ENCODE data around the gene COL8A1.
"Not testable (repeated sequence)": the region's sequence is repeated elsewhere in the genome, so short reads cannot be mapped to it uniquely, and the experiment has no call there.

The COL8A1 gene

GRCh38 chr3:99708207-99708745 is 69.9 kb downstream of the COL8A1 start:
- no peak for DNase-seq

DNA sequence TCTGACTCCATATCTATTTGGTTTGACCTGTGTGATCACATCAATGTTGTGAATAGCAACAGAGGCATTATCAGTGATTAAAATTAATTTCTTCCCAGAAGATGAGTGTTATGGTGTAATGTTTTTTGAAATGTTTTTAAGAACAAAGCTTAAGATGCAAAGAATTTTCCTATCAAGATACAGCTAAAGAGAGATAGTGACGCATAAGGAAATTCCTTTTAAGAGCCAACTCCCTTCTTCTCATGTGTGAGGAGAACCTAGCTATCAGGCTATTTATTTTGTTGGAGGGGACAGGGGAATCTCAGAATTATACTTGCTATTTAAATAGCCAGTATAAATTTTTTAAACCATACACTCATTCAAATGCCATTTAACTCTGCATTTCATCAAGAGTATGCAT is 71.3 kb downstream of the COL8A1 start:
- no peak for DNase-seq

DNA sequence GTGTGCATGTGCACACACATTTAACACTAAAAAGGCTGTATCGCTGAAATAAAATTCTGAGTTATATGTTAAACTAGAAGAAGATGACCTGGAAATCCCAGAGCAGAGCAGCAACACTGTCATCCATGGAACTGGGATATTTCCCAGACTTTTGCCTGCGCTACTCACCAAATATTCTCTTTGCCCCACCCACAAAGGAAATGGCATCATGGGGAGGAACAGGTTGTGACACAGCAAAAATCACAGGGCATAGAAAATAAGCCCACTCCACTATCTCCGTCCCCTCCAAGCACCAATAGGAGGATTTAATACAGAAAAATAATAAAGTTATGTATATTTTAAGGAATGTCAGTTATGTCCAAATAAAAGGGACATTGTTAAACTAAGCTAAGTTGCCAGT is 71.7 kb downstream of the COL8A1 start:
- no peak for DNase-seq

GRCh38 chr3:99711351-99711750 is 73.0 kb downstream of the COL8A1 start:
- no peak for DNase-seq

DNA sequence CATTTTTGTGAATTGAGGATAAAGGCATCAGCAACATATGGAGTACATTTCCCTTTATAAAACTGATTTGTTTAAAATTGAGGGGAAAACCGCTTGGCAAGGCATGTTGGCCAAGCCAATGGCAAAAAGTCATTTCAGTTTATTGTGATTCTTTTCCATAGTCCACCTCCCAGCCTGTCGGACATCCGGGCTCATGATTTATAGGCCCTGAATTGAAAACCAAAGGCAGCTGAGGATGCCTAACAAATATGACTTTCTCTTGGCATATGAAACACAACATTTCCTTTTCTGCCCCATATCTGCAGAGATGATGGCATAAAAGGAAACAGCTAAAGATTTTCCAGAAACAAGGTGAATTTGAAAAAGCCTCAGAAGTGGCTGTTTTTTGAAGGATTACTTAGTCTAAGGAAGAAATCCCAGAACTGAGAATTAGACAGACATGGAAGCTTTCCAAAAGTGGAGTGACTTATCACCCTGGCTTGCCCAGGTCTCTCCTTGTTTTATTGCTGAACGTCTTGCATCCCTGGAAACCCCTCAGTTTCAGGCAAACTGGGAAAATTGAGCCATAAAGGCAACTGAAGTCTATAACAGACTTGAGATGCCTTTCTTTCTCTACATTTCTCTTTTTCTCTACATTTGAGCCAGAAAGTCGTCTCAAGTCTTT is 74.0 kb downstream of the COL8A1 start:
- no peak for DNase-seq

- no peak for DNase-seq
Observed at GRCh38 chr3:99713440-99713839, 75.0 kb downstream of the COL8A1 start.

DNA sequence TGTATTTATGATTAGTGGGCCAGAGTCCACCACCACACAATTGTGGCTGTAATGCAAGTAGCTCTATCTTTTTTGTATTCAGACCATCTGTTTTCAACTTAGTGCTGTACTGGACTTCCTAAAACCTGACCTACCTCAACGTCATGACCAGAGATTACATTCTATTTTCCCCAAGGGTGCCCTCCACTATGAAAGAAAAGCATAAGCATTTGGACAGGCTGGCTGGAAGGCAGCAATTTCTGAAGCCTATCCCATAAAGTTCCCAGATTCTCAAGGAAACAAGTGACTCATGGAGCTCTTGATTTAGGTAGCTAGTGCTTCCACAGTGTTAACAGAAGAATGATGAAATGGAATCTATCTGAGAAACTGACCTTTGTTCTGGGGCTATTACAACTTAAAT is 75.8 kb downstream of the COL8A1 start:
- DNase-seq: no peak

DNA sequence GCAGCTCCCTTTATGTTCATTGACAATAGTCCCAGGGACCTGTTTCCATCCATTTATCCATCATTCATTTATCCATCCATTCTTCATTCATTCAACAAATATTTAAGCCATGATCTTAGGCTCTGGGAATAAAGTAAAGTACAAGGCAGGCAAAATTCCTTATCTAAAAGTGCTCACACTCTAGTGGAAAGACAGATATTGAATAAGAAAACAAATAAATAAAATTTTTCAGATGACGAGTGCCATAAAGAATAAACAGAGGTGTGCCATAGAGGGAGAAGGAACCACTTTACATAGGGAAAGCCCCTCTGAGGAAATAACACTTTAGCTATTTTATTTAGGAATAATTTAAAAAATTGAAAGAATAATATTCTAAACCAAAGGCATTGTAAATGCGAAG is 76.2 kb downstream of the COL8A1 start:
- no peak for DNase-seq

GRCh38 chr3:99716463-99716995 is 78.1 kb downstream of the COL8A1 start:
- no peak for DNase-seq

- DNase-seq: peak in 1 of 56 donors; percentile 12
Observed at GRCh38 chr3:99720985-99721632, 82.7 kb downstream of the COL8A1 start.

DNA sequence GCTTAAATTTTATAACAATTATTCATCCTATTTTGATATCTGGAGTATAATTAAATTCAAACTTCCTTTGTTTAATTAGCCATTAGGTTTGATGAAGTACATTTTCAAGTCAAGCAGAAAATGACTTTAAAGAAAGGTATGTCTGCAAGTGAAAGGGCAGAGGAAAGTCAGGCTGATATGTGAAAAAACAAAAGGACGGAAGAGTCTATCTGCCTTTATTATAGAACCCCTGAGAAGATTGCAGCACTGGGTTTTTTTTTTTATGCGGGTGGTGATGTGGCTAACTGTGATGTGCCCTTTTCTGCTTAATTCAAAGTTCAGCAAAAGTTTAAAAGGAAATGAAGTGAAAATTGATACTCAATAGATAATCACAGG is 83.2 kb downstream of the COL8A1 start:
- DNase-seq: no peak

DNA sequence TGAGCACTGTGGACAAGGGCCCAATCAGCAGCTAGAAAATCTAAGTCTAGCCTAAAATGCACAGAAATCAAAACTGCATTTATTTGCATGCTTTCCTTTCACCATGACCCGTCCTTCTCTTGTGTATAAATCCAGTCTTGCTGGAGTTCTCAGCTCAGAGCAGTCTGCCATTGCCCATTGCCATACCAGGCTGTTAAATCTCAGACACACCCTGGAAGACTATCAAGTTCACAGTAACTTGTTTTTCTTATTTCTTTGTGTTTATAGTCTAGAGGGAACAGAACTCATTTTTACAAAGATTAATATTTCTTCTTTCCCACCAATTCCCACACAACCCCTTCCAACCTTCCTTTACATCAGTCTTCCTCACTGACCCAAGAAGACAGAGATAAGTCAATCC is 85.9 kb downstream of the COL8A1 start:
- DNase-seq: no peak

DNA sequence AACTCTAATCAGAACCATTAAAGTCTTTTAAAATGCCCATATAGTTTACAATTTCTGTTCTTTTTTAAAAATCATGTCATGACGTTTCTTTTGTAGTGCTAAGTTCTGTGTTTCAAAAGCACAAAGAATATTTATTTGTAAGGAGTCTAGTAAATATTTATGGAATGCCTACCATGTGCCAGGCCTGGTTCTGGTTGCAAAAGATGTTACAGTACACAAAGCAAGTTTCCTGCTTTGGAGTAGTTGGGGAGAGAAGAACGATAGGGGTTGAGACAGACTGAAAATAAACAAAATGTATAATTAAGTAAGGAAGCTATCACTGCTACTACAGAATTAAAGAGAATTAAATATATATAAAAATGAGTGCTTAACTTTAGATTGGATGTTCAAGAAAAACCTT is 92.5 kb downstream of the COL8A1 start:
- DNase-seq: no peak

- no peak for DNase-seq
Observed at GRCh38 chr3:99731499-99731898, 93.1 kb downstream of the COL8A1 start.

GRCh38 chr3:99740371-99740770 is 102.0 kb downstream of the COL8A1 start:
- not testable (repeated sequence) for DNase-seq

GRCh38 chr3:99741588-99741987 is 103.2 kb downstream of the COL8A1 start:
- DNase-seq: no peak

DNA sequence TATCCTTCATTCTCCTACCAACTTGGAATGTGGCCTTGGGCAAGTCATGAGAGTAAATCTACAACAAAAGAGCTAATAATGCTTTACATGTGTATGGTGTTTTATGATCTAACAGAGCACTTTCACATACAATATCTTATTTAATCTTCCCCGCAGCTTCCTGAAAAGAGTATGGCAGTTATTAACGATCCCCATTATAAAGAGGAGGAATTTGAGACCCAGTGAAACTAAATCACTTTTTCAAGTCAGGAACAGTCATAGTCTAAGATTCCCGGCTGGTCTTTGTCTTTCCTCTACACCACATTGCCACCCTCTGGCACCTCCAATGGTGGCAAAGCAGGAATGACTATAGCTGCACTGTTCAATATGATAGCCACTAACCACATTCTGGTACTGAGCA is 109.5 kb downstream of the COL8A1 start:
- DNase-seq: no peak

GRCh38 chr3:99751649-99752048 is 113.3 kb downstream of the COL8A1 start:
- no peak for DNase-seq

DNA sequence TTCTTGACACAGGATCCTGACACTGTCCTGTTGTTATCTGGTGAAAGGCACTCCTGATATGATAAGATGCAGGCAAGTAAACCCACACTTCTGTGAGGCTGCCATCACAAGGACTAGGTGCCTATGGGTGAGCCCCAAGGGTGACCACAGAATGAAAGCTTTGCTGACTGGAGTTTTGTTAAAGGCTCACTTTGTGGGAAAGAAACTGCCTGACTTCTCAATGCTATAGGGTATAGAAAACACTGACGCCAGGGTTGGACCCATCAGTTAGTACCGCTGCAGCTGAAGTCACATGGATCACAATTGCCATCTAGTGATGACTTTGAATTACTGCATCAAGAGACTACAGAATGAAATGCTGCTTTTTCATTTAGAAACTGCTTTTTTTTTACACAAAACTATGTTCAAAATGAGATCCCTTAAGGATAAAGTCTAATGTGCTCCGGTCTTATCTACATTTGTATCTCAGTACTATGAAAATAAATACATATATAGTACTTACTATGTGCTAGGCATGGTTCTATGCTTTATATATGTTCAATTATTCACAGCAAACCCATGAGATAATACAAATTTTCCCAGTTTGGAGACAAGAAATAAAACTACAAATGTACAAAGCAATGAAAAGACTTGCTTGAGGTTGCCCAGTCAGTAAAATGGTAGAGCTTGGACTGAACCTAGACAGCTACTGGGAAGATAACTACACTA is 115.0 kb downstream of the COL8A1 start:
- peak in 23 of 56 donors; percentile 0 to 46 (median 14) for DNase-seq

DNA sequence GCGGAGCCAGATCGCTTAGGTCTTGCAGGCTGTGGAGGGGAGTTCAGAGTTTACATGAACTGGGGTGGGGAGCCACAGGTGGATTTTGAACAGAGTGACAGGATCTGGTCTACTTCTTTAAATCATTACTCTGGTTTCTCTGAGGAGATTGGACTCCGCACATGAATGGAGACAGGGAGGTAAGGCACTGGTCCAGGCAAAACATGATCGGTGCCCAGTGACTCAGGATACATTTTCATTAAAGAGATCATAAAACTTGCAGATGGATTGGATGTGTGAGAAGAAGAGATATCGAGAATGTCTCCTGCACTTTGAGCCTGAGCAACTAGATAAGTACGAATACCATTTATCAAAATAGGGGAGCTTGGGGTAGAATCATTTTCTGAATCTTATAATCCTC is 117.4 kb downstream of the COL8A1 start:
- no peak for DNase-seq

DNA sequence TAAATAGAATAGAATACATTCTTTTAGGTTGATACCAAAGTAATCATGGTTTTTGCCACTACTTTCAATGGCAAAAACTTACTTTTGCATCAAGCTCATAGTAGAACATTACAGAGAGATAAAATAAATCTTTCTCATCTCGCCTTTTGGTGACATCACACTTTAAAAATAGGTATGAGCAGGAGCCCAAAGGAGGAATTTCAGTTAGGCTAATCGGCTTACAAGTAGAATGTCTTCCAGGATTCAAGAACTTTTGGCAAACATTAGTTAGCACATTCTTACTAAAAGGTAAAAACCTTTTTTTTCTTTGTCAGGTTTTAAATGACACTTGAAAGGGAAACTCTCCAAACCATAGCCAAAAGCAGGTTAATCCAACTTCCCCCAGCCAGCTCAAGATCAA is 119.6 kb downstream of the COL8A1 start:
- DNase-seq: no peak

GRCh38 chr3:99758502-99759177 is 120.2 kb downstream of the COL8A1 start:
- DNase-seq: no peak
